HepG2 (cell line): Measurements from ENCODE around the gene ALG9. TPM values are rescaled to one million over a fixed set of nuclear protein-coding genes. Genes with fewer than 3 reads are reported as not detected.
A peak's percentile ranks its signal among the peaks of the same experiment; 100 is the strongest.

Experiments
- CENPT ChIP-seq: sonication (generic); formaldehyde crosslinking; IDR thresholded peaks from 2 replicates; pipeline ENCODE4 v1.8.0; 2022; ENCODE audit warnings: low read depth, mild to moderate bottlenecking, moderate library complexity, missing genetic modification reagents
- CHD2 ChIP-seq: IDR thresholded peaks from 2 replicates; pipeline ENCODE4 v1.6.1; 2011; ENCODE audit warnings: low read depth, low read length, improper control_type of control experiment
- EP300 ChIP-seq, 3 experiments: sonication (generic) in 1 of 3; formaldehyde crosslinking in 1 of 3; IDR thresholded peaks; 2 replicates each; pipeline versions ENCODE4 v1.5.1 to v1.6.1; 2011 to 2020; ENCODE audit warnings: low read depth in 2 of 3, low read length in 2 of 3, borderline replicate concordance in 1 of 3, improper control_type of control experiment in 1 of 3, mild to moderate bottlenecking in 1 of 3, missing genetic modification reagents in 1 of 3, moderate library complexity in 1 of 3
- GATAD2A ChIP-seq: IDR thresholded peaks from 2 replicates; pipeline ENCODE4 v1.6.1; 2016
- HNRNPLL ChIP-seq: fragments of 200-400 bp; formaldehyde crosslinking; IDR thresholded peaks from 2 replicates; pipeline ENCODE4 v1.6.1; 2017; ENCODE audit warnings: mild to moderate bottlenecking, low read depth, low read length; ENCODE audit not compliant: poor library complexity, severe bottlenecking
- MTF1 ChIP-seq: sonication (generic); formaldehyde crosslinking; IDR thresholded peaks from 2 replicates; pipeline ENCODE4 v1.5.0; 2020; ENCODE audit warnings: missing genetic modification reagents
- MXI1 ChIP-seq: IDR thresholded peaks from 3 replicates; pipeline ENCODE4 v1.6.1; 2012; ENCODE audit warnings: low read depth, low read length, inconsistent platforms, borderline replicate concordance
- SNAPC2 ChIP-seq: sonication (generic); formaldehyde crosslinking; IDR thresholded peaks from 2 replicates; pipeline ENCODE4 v1.8.1; 2022; ENCODE audit warnings: mild to moderate bottlenecking, missing genetic modification reagents
- ZNF543 ChIP-seq: sonication (generic); formaldehyde crosslinking; IDR thresholded peaks from 2 replicates; pipeline ENCODE4 v1.4.0; 2020; ENCODE audit warnings: mild to moderate bottlenecking, missing genetic modification reagents
- ZNF558 ChIP-seq: sonication (generic); formaldehyde crosslinking; IDR thresholded peaks from 2 replicates; pipeline ENCODE4 v1.9.0; 2022; ENCODE audit warnings: mild to moderate bottlenecking, missing genetic modification reagents, borderline replicate concordance
- ZNF749 ChIP-seq: sonication (generic); formaldehyde crosslinking; IDR thresholded peaks from 2 replicates; pipeline ENCODE4 v1.8.0; 2022; ENCODE audit warnings: mild to moderate bottlenecking, missing genetic modification reagents, moderate library complexity, borderline replicate concordance
- ZNF891 ChIP-seq: sonication (generic); formaldehyde crosslinking; IDR thresholded peaks from 2 replicates; pipeline ENCODE4 v1.5.0; 2020; ENCODE audit warnings: mild to moderate bottlenecking, missing genetic modification reagents
- polyA plus RNA-seq, 8 experiments: library from polyadenylated mRNA; depleted of rRNA in 3 of 8; stranded (reverse) in 7 of 8; unstranded in 1 of 8; fragments of >200 nt; fragmentation: Illumina TruSeq in 4 of 8; extraction: Trizol in 4 of 8; gene quantifications; 2 replicates each; pipeline versions ENCODE4 v1.2.1 to v1.2.3, GENCODE V29; 2011 to 2016; ENCODE audit warnings: low read depth in 4 of 8, missing spikeins in 1 of 8, mixed read lengths in 1 of 8; ENCODE audit not compliant: insufficient read depth in 1 of 8
- total RNA-seq, 5 experiments: library from RNA; depleted of rRNA; stranded (reverse); fragments of >200 nt; fragmentation: Illumina TruSeq; extraction: Trizol; gene quantifications; 2 replicates each; pipeline ENCODE4 v1.2.3, GENCODE V29; 2016; ENCODE audit warnings: low read depth in 1 of 5
- TF ChIP-seq, protein P1 (sequence below): sonication (generic); formaldehyde crosslinking; IDR thresholded peaks from 2 replicates; pipeline ENCODE4 v1.4.0; 2020; ENCODE audit warnings: missing genetic modification reagents, borderline replicate concordance
- TF ChIP-seq, protein P2 (sequence below): sonication (generic); formaldehyde crosslinking; conservative IDR thresholded peaks from 2 replicates; pipeline ENCODE4 v1.8.1; 2023; ENCODE audit warnings: missing genetic modification reagents
- TF ChIP-seq, protein P3 (sequence below): sonication (generic); formaldehyde crosslinking; IDR thresholded peaks from 2 replicates; pipeline ENCODE4 v1.8.0; 2023; ENCODE audit warnings: mild to moderate bottlenecking, missing genetic modification reagents
- TF ChIP-seq, protein P4 (sequence below): IDR thresholded peaks from 2 replicates; pipeline ENCODE4 v1.6.1; 2016; ENCODE audit warnings: low read depth, control low read depth
- TF ChIP-seq, protein P5 (sequence below): sonication (generic); formaldehyde crosslinking; IDR thresholded peaks from 2 replicates; pipeline ENCODE4 v1.5.0; 2020; ENCODE audit warnings: missing genetic modification reagents

The ALG9 gene
- total and polyA plus RNA-seq, 2 of the 13 experiments (the other 11 are each of a cell fraction or from before 2014, with no cell fraction given), result 39.4 to 40.6 TPM

DNA sequence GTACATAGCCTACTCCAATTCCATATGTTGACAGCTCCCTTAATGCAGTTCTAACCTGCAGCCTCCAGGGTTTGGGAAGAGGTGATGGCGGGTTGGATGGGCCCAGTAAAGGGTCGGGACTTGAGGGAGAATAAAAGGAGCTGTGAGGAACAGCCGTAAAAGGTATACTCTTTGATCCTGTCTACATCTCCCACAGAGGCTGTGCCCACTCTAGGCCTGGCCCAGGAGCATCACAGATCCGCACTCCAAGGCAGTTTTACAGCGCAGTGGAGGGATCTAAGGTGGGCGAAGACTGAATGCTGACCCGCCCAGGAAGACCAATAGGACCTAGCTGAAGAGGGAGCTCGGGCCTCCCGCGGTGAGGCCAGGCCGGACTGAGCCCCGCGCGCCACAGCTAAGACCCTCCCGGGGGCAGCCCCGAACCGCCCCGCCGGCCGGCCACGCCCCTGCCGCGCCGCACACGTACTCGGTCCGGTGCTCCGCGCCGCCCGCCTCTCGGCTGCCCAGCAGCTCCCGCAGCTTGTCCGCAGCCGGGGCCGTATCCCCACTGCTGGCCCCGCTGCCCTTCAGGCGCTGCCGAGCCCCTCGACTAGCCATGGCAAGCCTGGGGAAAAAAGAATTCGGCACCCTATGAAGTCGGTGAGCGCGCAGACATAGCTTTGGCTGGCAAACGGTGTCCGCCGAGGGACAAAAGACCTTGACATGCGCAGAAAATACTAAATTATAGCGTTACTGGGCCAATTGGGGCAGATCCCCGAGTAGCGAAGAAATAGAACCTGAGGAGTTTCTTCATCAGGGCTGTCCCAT lies at the start of gene ALG9 (continued):
- TF ChIP-seq, protein P1, sequence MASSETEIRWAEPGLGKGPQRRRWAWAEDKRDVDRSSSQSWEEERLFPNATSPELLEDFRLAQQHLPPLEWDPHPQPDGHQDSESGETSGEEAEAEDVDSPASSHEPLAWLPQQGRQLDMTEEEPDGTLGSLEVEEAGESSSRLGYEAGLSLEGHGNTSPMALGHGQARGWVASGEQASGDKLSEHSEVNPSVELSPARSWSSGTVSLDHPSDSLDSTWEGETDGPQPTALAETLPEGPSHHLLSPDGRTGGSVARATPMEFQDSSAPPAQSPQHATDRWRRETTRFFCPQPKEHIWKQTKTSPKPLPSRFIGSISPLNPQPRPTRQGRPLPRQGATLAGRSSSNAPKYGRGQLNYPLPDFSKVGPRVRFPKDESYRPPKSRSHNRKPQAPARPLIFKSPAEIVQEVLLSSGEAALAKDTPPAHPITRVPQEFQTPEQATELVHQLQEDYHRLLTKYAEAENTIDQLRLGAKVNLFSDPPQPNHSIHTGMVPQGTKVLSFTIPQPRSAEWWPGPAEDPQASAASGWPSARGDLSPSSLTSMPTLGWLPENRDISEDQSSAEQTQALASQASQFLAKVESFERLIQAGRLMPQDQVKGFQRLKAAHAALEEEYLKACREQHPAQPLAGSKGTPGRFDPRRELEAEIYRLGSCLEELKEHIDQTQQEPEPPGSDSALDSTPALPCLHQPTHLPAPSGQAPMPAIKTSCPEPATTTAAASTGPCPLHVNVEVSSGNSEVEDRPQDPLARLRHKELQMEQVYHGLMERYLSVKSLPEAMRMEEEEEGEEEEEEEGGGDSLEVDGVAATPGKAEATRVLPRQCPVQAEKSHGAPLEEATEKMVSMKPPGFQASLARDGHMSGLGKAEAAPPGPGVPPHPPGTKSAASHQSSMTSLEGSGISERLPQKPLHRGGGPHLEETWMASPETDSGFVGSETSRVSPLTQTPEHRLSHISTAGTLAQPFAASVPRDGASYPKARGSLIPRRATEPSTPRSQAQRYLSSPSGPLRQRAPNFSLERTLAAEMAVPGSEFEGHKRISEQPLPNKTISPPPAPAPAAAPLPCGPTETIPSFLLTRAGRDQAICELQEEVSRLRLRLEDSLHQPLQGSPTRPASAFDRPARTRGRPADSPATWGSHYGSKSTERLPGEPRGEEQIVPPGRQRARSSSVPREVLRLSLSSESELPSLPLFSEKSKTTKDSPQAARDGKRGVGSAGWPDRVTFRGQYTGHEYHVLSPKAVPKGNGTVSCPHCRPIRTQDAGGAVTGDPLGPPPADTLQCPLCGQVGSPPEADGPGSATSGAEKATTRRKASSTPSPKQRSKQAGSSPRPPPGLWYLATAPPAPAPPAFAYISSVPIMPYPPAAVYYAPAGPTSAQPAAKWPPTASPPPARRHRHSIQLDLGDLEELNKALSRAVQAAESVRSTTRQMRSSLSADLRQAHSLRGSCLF, result no peak
- TF ChIP-seq ZNF558 (CRISPR knock-in tag), result no peak; the same call in 1 of the 2 replicates
- peak; percentile 84 for TF ChIP-seq HNRNPLL
- no peak for TF ChIP-seq MTF1 (CRISPR knock-in tag)
- TF ChIP-seq, protein P2, sequence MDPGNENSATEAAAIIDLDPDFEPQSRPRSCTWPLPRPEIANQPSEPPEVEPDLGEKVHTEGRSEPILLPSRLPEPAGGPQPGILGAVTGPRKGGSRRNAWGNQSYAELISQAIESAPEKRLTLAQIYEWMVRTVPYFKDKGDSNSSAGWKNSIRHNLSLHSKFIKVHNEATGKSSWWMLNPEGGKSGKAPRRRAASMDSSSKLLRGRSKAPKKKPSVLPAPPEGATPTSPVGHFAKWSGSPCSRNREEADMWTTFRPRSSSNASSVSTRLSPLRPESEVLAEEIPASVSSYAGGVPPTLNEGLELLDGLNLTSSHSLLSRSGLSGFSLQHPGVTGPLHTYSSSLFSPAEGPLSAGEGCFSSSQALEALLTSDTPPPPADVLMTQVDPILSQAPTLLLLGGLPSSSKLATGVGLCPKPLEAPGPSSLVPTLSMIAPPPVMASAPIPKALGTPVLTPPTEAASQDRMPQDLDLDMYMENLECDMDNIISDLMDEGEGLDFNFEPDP, result no peak
- peak; percentile 83; the same call in 1 of the 2 replicates for TF ChIP-seq SNAPC2 (CRISPR knock-in tag)
- no peak for TF ChIP-seq GATAD2A (CRISPR knock-in tag)
- peak; percentile 41; the same call in 1 of the 2 replicates for TF ChIP-seq ZNF749
- TF ChIP-seq ZNF891 (CRISPR knock-in tag), result no peak
- TF ChIP-seq, protein P3, sequence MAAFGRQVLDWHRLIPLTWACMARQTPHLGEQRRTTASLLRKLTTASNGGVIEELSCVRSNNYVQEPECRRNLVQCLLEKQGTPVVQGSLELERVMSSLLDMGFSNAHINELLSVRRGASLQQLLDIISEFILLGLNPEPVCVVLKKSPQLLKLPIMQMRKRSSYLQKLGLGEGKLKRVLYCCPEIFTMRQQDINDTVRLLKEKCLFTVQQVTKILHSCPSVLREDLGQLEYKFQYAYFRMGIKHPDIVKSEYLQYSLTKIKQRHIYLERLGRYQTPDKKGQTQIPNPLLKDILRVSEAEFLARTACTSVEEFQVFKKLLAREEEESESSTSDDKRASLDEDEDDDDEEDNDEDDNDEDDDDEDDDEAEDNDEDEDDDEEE (CRISPR knock-in tag), result peak; percentile 76
- no peak for TF ChIP-seq CHD2
- no peak for TF ChIP-seq ZNF543 (CRISPR knock-in tag)
- TF ChIP-seq, protein P4, sequence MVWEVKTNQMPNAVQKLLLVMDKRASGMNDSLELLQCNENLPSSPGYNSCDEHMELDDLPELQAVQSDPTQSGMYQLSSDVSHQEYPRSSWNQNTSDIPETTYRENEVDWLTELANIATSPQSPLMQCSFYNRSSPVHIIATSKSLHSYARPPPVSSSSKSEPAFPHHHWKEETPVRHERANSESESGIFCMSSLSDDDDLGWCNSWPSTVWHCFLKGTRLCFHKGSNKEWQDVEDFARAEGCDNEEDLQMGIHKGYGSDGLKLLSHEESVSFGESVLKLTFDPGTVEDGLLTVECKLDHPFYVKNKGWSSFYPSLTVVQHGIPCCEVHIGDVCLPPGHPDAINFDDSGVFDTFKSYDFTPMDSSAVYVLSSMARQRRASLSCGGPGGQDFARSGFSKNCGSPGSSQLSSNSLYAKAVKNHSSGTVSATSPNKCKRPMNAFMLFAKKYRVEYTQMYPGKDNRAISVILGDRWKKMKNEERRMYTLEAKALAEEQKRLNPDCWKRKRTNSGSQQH, result no peak
- TF ChIP-seq CENPT (CRISPR knock-in tag), result no peak; the same call in 1 of the 2 replicates
- TF ChIP-seq MXI1, result 0 out of 3 replicates have a peak, but pooled peaks have one; percentile 46
- TF ChIP-seq, protein P5, sequence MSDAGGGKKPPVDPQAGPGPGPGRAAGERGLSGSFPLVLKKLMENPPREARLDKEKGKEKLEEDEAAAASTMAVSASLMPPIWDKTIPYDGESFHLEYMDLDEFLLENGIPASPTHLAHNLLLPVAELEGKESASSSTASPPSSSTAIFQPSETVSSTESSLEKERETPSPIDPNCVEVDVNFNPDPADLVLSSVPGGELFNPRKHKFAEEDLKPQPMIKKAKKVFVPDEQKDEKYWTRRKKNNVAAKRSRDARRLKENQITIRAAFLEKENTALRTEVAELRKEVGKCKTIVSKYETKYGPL (CRISPR knock-in tag), result no peak
- no peak for TF ChIP-seq EP300 (IDR thresholded peaks at IDR 0.05; ENCODE audit: low read depth in 2 of 2, low read length in 2 of 2)
- TF ChIP-seq EP300 (CRISPR knock-in tag; IDR thresholded peaks at IDR 0.05; ENCODE audit: borderline replicate concordance), result no peak; the same call in 1 of the 2 replicates
